Endothelial cell of umbilical vein (primary cell): ENCODE results near the gene RALGAPB. TPM values are rescaled to one million over a fixed set of nuclear protein-coding genes. Genes with fewer than 3 reads are reported as not detected.

Experiments
- BruUV-seq: library from RNA; stranded (reverse); fragments of 400-500 nt; replicated peaks from 2 replicates; lab custom pipeline; 2021; lab: Mats Ljungman, UMichigan
- CTCF ChIA-PET: fragments of 300-600, 350-600 bp; sonication (Branson Sonifier 250); formaldehyde crosslinking; loops from one replicate; lab custom pipeline; 2021; ENCODE audit warnings: antibody characterized with exemption, inconsistent platforms; lab: Charles Lee
- POLR2A ChIA-PET: fragments of 300-600, 350-600 bp; sonication (Branson Sonifier 250); formaldehyde crosslinking; loops from one replicate; lab custom pipeline; 2021; ENCODE audit warnings: antibody characterized with exemption, inconsistent platforms; lab: Charles Lee
- DNase-seq: peaks from one replicate; pipeline ENCODE4 v3.0.0-alpha.2; 2011; ENCODE audit warnings: low read depth, low spot score
- FAIRE-seq: peaks from 2 replicates; lab custom pipeline; 2011; peaks lifted over from hg19 to GRCh38; lab: Jason Lieb, UNC
- H2AFZ ChIP-seq: 2 replicates; pipeline ENCODE4 v1.6.0; 2012; ENCODE audit warnings: low read depth, low read length, control low read depth, inconsistent platforms
- H3K27ac ChIP-seq: 2 replicates; pipeline ENCODE4 v1.5.1; 2011; ENCODE audit warnings: low read depth, mild to moderate bottlenecking, control low read depth, low read length, moderate library complexity; ENCODE audit not compliant: insufficient read depth
- H3K27me3 ChIP-seq, 2 experiments: 2 replicates each; pipeline versions ENCODE4 v1.6.0 to v1.6.1; 2011; ENCODE audit warnings: low read length in 2 of 2, mixed read lengths in 1 of 2; ENCODE audit not compliant: control insufficient read depth in 2 of 2, insufficient read depth in 2 of 2
- H3K36me3 ChIP-seq, 2 experiments: 2 replicates in 1 of 2; 3 replicates in 1 of 2; pipeline ENCODE4 v1.5.1; 2011; ENCODE audit warnings: low read length in 2 of 2, mild to moderate bottlenecking in 1 of 2, moderate library complexity in 1 of 2; ENCODE audit not compliant: control insufficient read depth in 2 of 2, insufficient read depth in 2 of 2; ENCODE audit errors: extremely low read depth in 1 of 2
- H3K4me1 ChIP-seq: 3 replicates; pipeline ENCODE4 v1.5.1; 2011; ENCODE audit warnings: mild to moderate bottlenecking, low read length; ENCODE audit not compliant: control insufficient read depth, insufficient read depth; ENCODE audit errors: extremely low read depth
- H3K4me2 ChIP-seq: 2 replicates; pipeline ENCODE4 v1.6.1; 2011; ENCODE audit warnings: low read length, control low read depth, mixed read lengths; ENCODE audit not compliant: insufficient read depth
- H3K4me3 ChIP-seq, 3 experiments: fragments of 200-600 bp in 1 of 3; sonication (generic), shearing (Covaris generic) in 1 of 3; replicated peaks in 1 of 3; 2 replicates each; pipeline ENCODE4 v1.5.1; 2011 to 2016; ENCODE audit warnings: control low read depth in 3 of 3, low read length in 3 of 3, mild to moderate bottlenecking in 2 of 3, inconsistent platforms in 1 of 3, low read depth in 1 of 3, moderate library complexity in 1 of 3; ENCODE audit not compliant: insufficient read depth in 1 of 3
- H3K79me2 ChIP-seq: 2 replicates; pipeline ENCODE4 v1.6.0; 2012; ENCODE audit warnings: low read length, inconsistent platforms; ENCODE audit not compliant: control insufficient read depth, insufficient read depth
- H3K9ac ChIP-seq: replicated peaks from 2 replicates; pipeline ENCODE3; 2011; ENCODE audit warnings: low read length, control low read depth; ENCODE audit not compliant: insufficient read depth; ENCODE audit errors: extremely low read depth
- H3K9me1 ChIP-seq: replicated peaks from 3 replicates; pipeline ENCODE4 v1.6.0; 2011; ENCODE audit warnings: mild to moderate bottlenecking, low read length; ENCODE audit not compliant: control insufficient read depth, insufficient read depth; ENCODE audit errors: extremely low read depth
- H3K9me3 ChIP-seq: replicated peaks from 2 replicates; pipeline ENCODE4 v1.5.1; 2012; ENCODE audit warnings: low read length, inconsistent platforms; ENCODE audit not compliant: control insufficient read depth, insufficient read depth
- H4K20me1 ChIP-seq: replicated peaks from 2 replicates; pipeline ENCODE3; 2011; ENCODE audit warnings: mild to moderate bottlenecking, low read length; ENCODE audit not compliant: control insufficient read depth, insufficient read depth; ENCODE audit errors: extremely low read depth
- EZH2 ChIP-seq: IDR thresholded peaks from 2 replicates; pipeline ENCODE4 v1.6.1; 2012; ENCODE audit warnings: borderline replicate concordance, low read depth, mild to moderate bottlenecking, moderate library complexity, low read length, inconsistent platforms; ENCODE audit not compliant: severe bottlenecking
- FOS ChIP-seq: IDR thresholded peaks from 2 replicates; pipeline ENCODE4 v1.6.1; 2011; ENCODE audit warnings: mild to moderate bottlenecking, low read length, moderate library complexity, borderline replicate concordance; ENCODE audit not compliant: insufficient read depth
- GATA2 ChIP-seq: IDR thresholded peaks from 2 replicates; pipeline ENCODE4 v1.7.0; 2011; ENCODE audit warnings: low read depth, mild to moderate bottlenecking, moderate library complexity, mixed read lengths, low read length; ENCODE audit not compliant: insufficient read length, insufficient read depth
- JUN ChIP-seq: IDR thresholded peaks from 2 replicates; pipeline ENCODE4 v1.6.1; 2011; ENCODE audit warnings: borderline replicate concordance, low read depth; ENCODE audit not compliant: insufficient read length, insufficient read depth
- MAX ChIP-seq: IDR thresholded peaks from 2 replicates; pipeline ENCODE4 v1.6.1; 2011; ENCODE audit not compliant: insufficient read depth, insufficient read length
- MYC ChIP-seq: IDR thresholded peaks from one replicate; pipeline ENCODE4 v1.6.1; 2011; ENCODE audit warnings: mild to moderate bottlenecking, low read depth, low read length
- POLR2A ChIP-seq: IDR thresholded peaks from 2 replicates; pipeline ENCODE4 v1.6.1; 2012; ENCODE audit warnings: low read depth, mild to moderate bottlenecking, control low read depth, low read length
- POLR2AphosphoS5 ChIP-seq: IDR thresholded peaks from 2 replicates; pipeline ENCODE4 v1.6.1; 2012; ENCODE audit warnings: low read depth, mild to moderate bottlenecking, control low read depth, low read length, moderate library complexity; ENCODE audit not compliant: insufficient read depth
- dilution Hi-C: fragments of 300-500 bp; cut with MboI; formaldehyde crosslinking; loops from one replicate; pipeline ENCODE4 v1.15.0; 2019; ENCODE audit warnings: low sequenced_read_pairs; ENCODE audit not compliant: extremely low pct_ligation_motif_present
- intact Hi-C: fragments of 100-400 bp; cut with micrococcal nuclease; formaldehyde crosslinking; loops from one replicate; pipeline ENCODE4 v1.10.0; 2022
- polyA plus RNA-seq, 4 experiments: library from polyadenylated mRNA; depleted of rRNA in 3 of 4; stranded (reverse) in 3 of 4; unstranded in 1 of 4; fragments of >200 nt; gene quantifications; 2 replicates each; pipeline versions ENCODE4 v1.2.1 to v1.2.3, GENCODE V29; 2011 to 2012; ENCODE audit warnings: missing spikeins in 1 of 4
- total RNA-seq: library from RNA; stranded (reverse); gene quantifications from 2 replicates; pipeline ENCODE4 v1.2.3, GENCODE V29; 2021
- TF ChIP-seq, protein P1 (sequence below), 2 donors: IDR thresholded peaks; 1 replicate in 1 of 2; 2 replicates in 1 of 2; pipeline ENCODE4 v1.5.1; 2011; ENCODE audit warnings: low read length in 2 of 2, mild to moderate bottlenecking in 2 of 2, moderate library complexity in 2 of 2, control low read depth in 1 of 2, inconsistent platforms in 1 of 2, low read depth in 1 of 2; ENCODE audit not compliant: insufficient read depth in 1 of 2; ENCODE audit errors: extremely low read depth in 1 of 2

The RALGAPB gene
- total and polyA plus RNA-seq, 2 donors (not counting 3 experiments of a cell fraction or from before 2014, with no cell fraction given) = 12.8 to 38.7 TPM

DNA sequence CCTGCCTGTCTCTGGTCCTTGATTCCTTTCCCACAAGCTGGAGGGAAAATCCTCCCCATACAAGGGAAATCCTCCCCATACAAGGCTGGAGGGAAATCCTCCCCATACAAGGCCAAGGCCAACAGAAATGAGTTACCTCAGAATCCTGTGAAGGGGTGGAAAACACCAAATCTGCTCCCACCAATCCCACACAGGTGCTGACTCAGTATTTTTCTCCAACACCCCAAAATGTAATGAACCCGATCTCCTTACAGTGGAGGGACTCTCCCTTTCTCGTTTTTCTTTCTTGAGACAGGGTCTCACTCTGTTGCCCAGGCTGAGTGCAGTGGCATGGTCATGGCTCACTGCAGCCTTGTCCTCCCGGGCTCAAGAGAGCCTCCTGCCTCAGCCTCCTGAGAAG is 43.8 kb upstream of the RALGAPB start:
- BruUV-seq = no TSS peak

DNA sequence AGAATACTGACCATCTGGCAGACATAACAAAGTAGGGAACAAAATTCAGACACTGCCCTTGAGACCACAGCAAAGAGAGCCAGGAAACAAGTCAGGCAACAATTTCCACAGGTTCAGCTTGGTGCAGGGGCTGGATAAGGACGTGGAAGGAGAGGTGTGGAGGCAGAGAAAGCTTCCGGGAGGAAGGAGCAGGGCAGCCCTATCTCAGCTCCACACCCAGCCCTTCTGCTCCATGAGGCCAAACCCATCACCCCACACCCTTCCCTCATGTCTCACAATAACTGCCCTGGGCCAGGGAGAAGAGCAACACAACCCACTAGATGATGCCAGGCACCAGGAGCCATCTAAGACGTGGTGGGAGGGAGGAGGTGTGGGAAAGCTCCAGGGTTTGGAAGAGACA is 43.3 kb upstream of the RALGAPB start:
- H3K36me3 ChIP-seq = peaks cover 45 to 72% of the 10 kb centered on the region in 2 experiments
- H3K27me3 ChIP-seq = no peaks in the 10 kb centered on the region
- H3K4me2 ChIP-seq = no peak overlapping the region
- H3K9me3 ChIP-seq = no peaks in the 10 kb centered on the region
- H3K79me2 ChIP-seq = peaks cover 94% of the 10 kb centered on the region
- no peak for DNase-seq
- H3K9ac ChIP-seq = no peak overlapping the region
- dilution Hi-C loops = no loop called here
- no peaks in the 10 kb centered on the region for H3K9me1 ChIP-seq
- no peak for TF ChIP-seq MYC
- TF ChIP-seq FOS = no peak
- TF ChIP-seq, protein P1, sequence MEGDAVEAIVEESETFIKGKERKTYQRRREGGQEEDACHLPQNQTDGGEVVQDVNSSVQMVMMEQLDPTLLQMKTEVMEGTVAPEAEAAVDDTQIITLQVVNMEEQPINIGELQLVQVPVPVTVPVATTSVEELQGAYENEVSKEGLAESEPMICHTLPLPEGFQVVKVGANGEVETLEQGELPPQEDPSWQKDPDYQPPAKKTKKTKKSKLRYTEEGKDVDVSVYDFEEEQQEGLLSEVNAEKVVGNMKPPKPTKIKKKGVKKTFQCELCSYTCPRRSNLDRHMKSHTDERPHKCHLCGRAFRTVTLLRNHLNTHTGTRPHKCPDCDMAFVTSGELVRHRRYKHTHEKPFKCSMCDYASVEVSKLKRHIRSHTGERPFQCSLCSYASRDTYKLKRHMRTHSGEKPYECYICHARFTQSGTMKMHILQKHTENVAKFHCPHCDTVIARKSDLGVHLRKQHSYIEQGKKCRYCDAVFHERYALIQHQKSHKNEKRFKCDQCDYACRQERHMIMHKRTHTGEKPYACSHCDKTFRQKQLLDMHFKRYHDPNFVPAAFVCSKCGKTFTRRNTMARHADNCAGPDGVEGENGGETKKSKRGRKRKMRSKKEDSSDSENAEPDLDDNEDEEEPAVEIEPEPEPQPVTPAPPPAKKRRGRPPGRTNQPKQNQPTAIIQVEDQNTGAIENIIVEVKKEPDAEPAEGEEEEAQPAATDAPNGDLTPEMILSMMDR (IDR thresholded peaks at IDR 0.05; ENCODE audit: extremely low read depth in 1 of 2, insufficient read depth in 1 of 2, low read depth in 1 of 2, low read length in 2 of 2) = no peak
- TF ChIP-seq POLR2AphosphoS5 = no peak
- no peak for TF ChIP-seq EZH2
- no peak for TF ChIP-seq POLR2A
- no peak for TF ChIP-seq MAX
- no peak for TF ChIP-seq JUN
- no peak for TF ChIP-seq GATA2
- no peak overlapping the region for H3K27ac ChIP-seq
- H3K4me1 ChIP-seq = peaks cover 29% of the 10 kb centered on the region
- intact Hi-C loops = no loop called here
- no peak overlapping the region for H3K4me3 ChIP-seq
- no TSS peak for BruUV-seq
- POLR2A ChIA-PET = interaction anchor here (1.3 kb wide), 1 partner anchor 18 kb away, joined by 3 read pairs; no protein-coding TSS in a partner anchor
- H4K20me1 ChIP-seq = no peaks in the 10 kb centered on the region
- CTCF ChIA-PET = no interaction called here
- FAIRE-seq = no peak
- no peak overlapping the region for H2AFZ ChIP-seq

More for the DNA sequence above, 43.8 kb upstream of the RALGAPB start:
- H3K36me3 ChIP-seq = peaks cover 45 to 75% of the 10 kb centered on the region in 2 experiments
- H3K4me3 ChIP-seq = no peak overlapping the region
- intact Hi-C loops = no loop called here
- H3K9me1 ChIP-seq = no peaks in the 10 kb centered on the region
- peaks cover 24% of the 10 kb centered on the region for H3K4me1 ChIP-seq
- no peak overlapping the region for H2AFZ ChIP-seq
- H4K20me1 ChIP-seq = no peaks in the 10 kb centered on the region
- DNase-seq (no peak), FAIRE-seq (no peak)
- H3K27ac ChIP-seq = no peak overlapping the region
- no peaks in the 10 kb centered on the region for H3K27me3 ChIP-seq
- peaks cover 93% of the 10 kb centered on the region for H3K79me2 ChIP-seq
- POLR2A ChIA-PET = interaction anchor here (1.3 kb wide), 1 partner anchor 19 kb away, joined by 3 read pairs; no protein-coding TSS in a partner anchor
- CTCF ChIA-PET = no interaction called here
- H3K9me3 ChIP-seq = no peaks in the 10 kb centered on the region
- H3K4me2 ChIP-seq = no peak overlapping the region
- dilution Hi-C loops = no loop called here
- no peak overlapping the region for H3K9ac ChIP-seq
- no peak for TF ChIP-seq MAX
- TF ChIP-seq POLR2AphosphoS5 = no peak
